Fibroblast of lung (primary cell): ENCODE data around the gene C1QTNF7. TPM values are rescaled to one million over a fixed set of nuclear protein-coding genes. Genes with fewer than 3 reads are reported as not detected.

Experiments used
- DNase-seq, 2 donors: peaks; one replicate each; pipeline versions ENCODE4 v3.0.0 to v3.0.0-alpha.2; 2010; ENCODE audit warnings: low read depth in 2 of 2
- H2AFZ ChIP-seq: 2 replicates; pipeline ENCODE4 v1.5.1; 2012; ENCODE audit warnings: low read length, control low read depth, inconsistent platforms
- H3K27ac ChIP-seq: 2 replicates; pipeline ENCODE4 v1.5.1; 2011; ENCODE audit warnings: low read length, control low read depth; ENCODE audit not compliant: insufficient read depth
- H3K27me3 ChIP-seq: 2 replicates; pipeline ENCODE4 v1.5.1; 2011; ENCODE audit warnings: mild to moderate bottlenecking, low read length; ENCODE audit not compliant: control insufficient read depth, insufficient read depth
- H3K36me3 ChIP-seq: 2 replicates; pipeline ENCODE4 v1.5.1; 2011; ENCODE audit warnings: low read length; ENCODE audit not compliant: control insufficient read depth, insufficient read depth
- H3K4me1 ChIP-seq: 2 replicates; pipeline ENCODE4 v1.5.1; 2011; ENCODE audit warnings: low read length; ENCODE audit not compliant: control insufficient read depth, insufficient read depth; ENCODE audit errors: extremely low read depth
- H3K4me2 ChIP-seq: 2 replicates; pipeline ENCODE4 v1.5.1; 2011; ENCODE audit warnings: low read length, control low read depth; ENCODE audit not compliant: insufficient read depth; ENCODE audit errors: extremely low read depth
- H3K4me3 ChIP-seq, 4 experiments: fragments of 200-600 bp in 1 of 4; sonication (generic) in 1 of 4; replicated peaks in 1 of 4; 2 replicates each; pipeline ENCODE4 v1.5.1; 2011 to 2016; ENCODE audit warnings: low read length in 4 of 4, low read depth in 3 of 4, mild to moderate bottlenecking in 3 of 4, control low read depth in 2 of 4, inconsistent platforms in 1 of 4, mixed read lengths in 1 of 4; ENCODE audit not compliant: insufficient read depth in 1 of 4; ENCODE audit errors: control extremely low read depth in 1 of 4
- H3K79me2 ChIP-seq: 2 replicates; pipeline ENCODE4 v1.5.1; 2012; ENCODE audit warnings: mild to moderate bottlenecking, low read length, inconsistent platforms; ENCODE audit not compliant: control insufficient read depth, insufficient read depth
- H3K9ac ChIP-seq: 2 replicates; pipeline ENCODE4 v1.5.1; 2011; ENCODE audit warnings: mild to moderate bottlenecking, low read length, control low read depth; ENCODE audit not compliant: insufficient read depth
- H3K9me3 ChIP-seq: 2 replicates; pipeline ENCODE4 v1.5.1; 2012; ENCODE audit warnings: low read depth, low read length; ENCODE audit not compliant: control insufficient read depth, insufficient read depth
- H4K20me1 ChIP-seq: 2 replicates; pipeline ENCODE4 v1.5.1; 2011; ENCODE audit warnings: low read length; ENCODE audit not compliant: control insufficient read depth, insufficient read depth; ENCODE audit errors: extremely low read depth
- CTCF ChIP-seq, 2 donors: IDR thresholded peaks in 1 of 2; conservative IDR thresholded peaks in 1 of 2; 1 replicate in 1 of 2; 2 replicates in 1 of 2; pipeline ENCODE4 v1.5.1; 2011 to 2012; ENCODE audit warnings: low read length in 2 of 2, control low read depth in 1 of 2, inconsistent platforms in 1 of 2, low read depth in 1 of 2, mild to moderate bottlenecking in 1 of 2
- EZH2 ChIP-seq: IDR thresholded peaks from 2 replicates; pipeline ENCODE4 v1.5.1; 2012; ENCODE audit warnings: low read length, control low read depth, mild to moderate bottlenecking; ENCODE audit errors: missing control alignments
- polyA plus RNA-seq, 2 donors: library from polyadenylated mRNA; depleted of rRNA in 1 of 2; stranded (reverse) in 1 of 2; unstranded in 1 of 2; fragments of >200 nt; gene quantifications; 2 replicates each; pipeline ENCODE4 v1.2.1, GENCODE V29; 2011 to 2012; ENCODE audit warnings: missing spikeins in 1 of 2
- total RNA-seq: library from RNA; depleted of rRNA; stranded (reverse); fragments of >200 nt; gene quantifications from 2 replicates; pipeline ENCODE4 v1.2.1, GENCODE V29; 2014

C1QTNF7 gene
- total and polyA plus RNA-seq, 2 donors (not counting 1 experiment from before 2014, with no cell fraction given), result 3.0 to 4.9 TPM

- H3K27me3 ChIP-seq, result no peaks in the 10 kb centered on the region
- H3K27ac ChIP-seq, result no peak overlapping the region
- no peak overlapping the region for H3K4me3 ChIP-seq
- H4K20me1 ChIP-seq, result no peaks in the 10 kb centered on the region
- peak in 1 of 2 donors; percentile 69 for DNase-seq
- H3K4me2 ChIP-seq, result peak overlapping the region; percentile 4
- H3K9me3 ChIP-seq, result no peaks in the 10 kb centered on the region
- no peak overlapping the region for H3K9ac ChIP-seq
- H2AFZ ChIP-seq, result no peak overlapping the region
- no peaks in the 10 kb centered on the region for H3K79me2 ChIP-seq
- TF ChIP-seq CTCF (conservative IDR thresholded peaks at IDR 0.05 in 1 of 2, IDR thresholded peaks at IDR 0.05 in 1 of 2; ENCODE audit: low read depth in 1 of 2, low read length in 2 of 2), result no peak
- TF ChIP-seq EZH2, result no peak
- H3K36me3 ChIP-seq, result no peaks in the 10 kb centered on the region
- peaks cover 5% of the 10 kb centered on the region for H3K4me1 ChIP-seq
These were observed 17.1 kb upstream of the C1QTNF7 start for GRCh38 chr4:15410750-15411149.

GRCh38 chr4:15412461-15412860 lies 15.4 kb upstream of the C1QTNF7 start:
- H2AFZ ChIP-seq, result no peak overlapping the region
- no peak overlapping the region for H3K27ac ChIP-seq
- DNase-seq, result no peak
- H3K27me3 ChIP-seq, result no peaks in the 10 kb centered on the region
- H3K36me3 ChIP-seq, result no peaks in the 10 kb centered on the region
- H3K4me2 ChIP-seq, result no peak overlapping the region
- TF ChIP-seq CTCF (conservative IDR thresholded peaks at IDR 0.05 in 1 of 2, IDR thresholded peaks at IDR 0.05 in 1 of 2; ENCODE audit: low read depth in 1 of 2, low read length in 2 of 2) (no peak), EZH2 (no peak)
- no peak overlapping the region for H3K4me3 ChIP-seq
- no peak overlapping the region for H3K9ac ChIP-seq
- H3K4me1 ChIP-seq, result peaks cover 5% of the 10 kb centered on the region
- no peaks in the 10 kb centered on the region for H3K79me2 ChIP-seq
- H3K9me3 ChIP-seq, result no peaks in the 10 kb centered on the region
- no peaks in the 10 kb centered on the region for H4K20me1 ChIP-seq

GRCh38 chr4:15413010-15413622 lies 14.7 kb upstream of the C1QTNF7 start:
- TF ChIP-seq EZH2, result no peak
- TF ChIP-seq CTCF (conservative IDR thresholded peaks at IDR 0.05 in 1 of 2, IDR thresholded peaks at IDR 0.05 in 1 of 2; ENCODE audit: low read depth in 1 of 2, low read length in 2 of 2), result no peak
- peak in 1 of 2 donors; percentile 57 for DNase-seq
- no peak overlapping the region for H3K4me3 ChIP-seq
- no peak overlapping the region for H2AFZ ChIP-seq
- no peak overlapping the region for H3K4me2 ChIP-seq
- no peaks in the 10 kb centered on the region for H3K36me3 ChIP-seq
- H3K27me3 ChIP-seq, result no peaks in the 10 kb centered on the region
- no peaks in the 10 kb centered on the region for H3K79me2 ChIP-seq
- no peak overlapping the region for H3K27ac ChIP-seq
- peaks cover 5% of the 10 kb centered on the region for H3K4me1 ChIP-seq
- H4K20me1 ChIP-seq, result no peaks in the 10 kb centered on the region
- no peaks in the 10 kb centered on the region for H3K9me3 ChIP-seq
- no peak overlapping the region for H3K9ac ChIP-seq
